GM12864 (cell line): ENCODE results near the gene TMEM134.

Experiments
- DNase-seq: peaks from one replicate; pipeline ENCODE4 v3.0.0-alpha.2; 2011; ENCODE audit warnings: low read depth
- H3K4me3 ChIP-seq: 2 replicates; pipeline ENCODE4 v1.5.1; 2011; ENCODE audit warnings: mild to moderate bottlenecking, low read depth, low read length, control low read depth
- CTCF ChIP-seq: IDR thresholded peaks from 2 replicates; pipeline ENCODE4 v1.5.1; 2011; ENCODE audit warnings: low read depth, mild to moderate bottlenecking, moderate library complexity, low read length, control low read depth, inconsistent platforms; ENCODE audit errors: missing control alignments

TMEM134 gene

GRCh38 chr11:67412495-67413179 lies 56.4 kb downstream of the TMEM134 start:
- no peak overlapping the region for H3K4me3 ChIP-seq
- DNase-seq: no peak
- no peak for TF ChIP-seq CTCF

DNA sequence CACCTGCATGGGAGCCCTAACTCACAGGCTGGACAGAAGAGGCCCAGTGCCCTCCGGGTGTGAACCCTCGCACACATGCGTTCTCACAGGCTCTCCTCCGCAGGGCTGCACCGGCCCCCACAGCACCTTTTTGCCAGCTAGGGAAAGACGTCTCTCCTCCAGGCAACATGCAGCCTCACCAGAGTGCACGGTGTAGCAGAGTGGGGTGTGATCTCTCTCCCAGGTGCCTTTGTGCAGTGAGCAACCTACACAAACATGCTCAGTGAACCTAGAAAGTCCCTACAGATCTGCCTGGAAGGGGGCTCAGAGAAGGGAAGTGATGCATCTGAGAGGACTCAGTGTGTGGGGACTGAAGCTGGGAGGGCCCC lies 57.3 kb downstream of the TMEM134 start:
- H3K4me3 ChIP-seq: no peak overlapping the region
- DNase-seq: no peak
- no peak for TF ChIP-seq CTCF
